ENCODE measurements around the gene PAIP2. TPM values are rescaled to one million over a fixed set of nuclear protein-coding genes. Genes with fewer than 3 reads are reported as not detected.

The PAIP2 gene
- total and polyA plus RNA-seq, 10 donors, result 73.2 to 119 (median 92.6) TPM

GRCh38 chr5:139364466-139364865 lies 22.8 kb downstream of the PAIP2 start:
- no peak overlapping the region for H3K4me3 ChIP-seq
- H3K27me3 ChIP-seq (replicated peaks in 1 of 7), result no peaks in the 10 kb centered on the region
- no peak for DNase-seq
- no peaks in the 10 kb centered on the region for H3K9me3 ChIP-seq
- intact Hi-C loops (cut with DNase I; ENCODE audit: low total_unique reads), result no loop called here
- peaks cover 0 to 18% (median 0%) of the 10 kb centered on the region in 6 donors for H3K4me1 ChIP-seq
- WGBS, 5 donors, result 79 to 92% (median 86%) methylated on average over 2 of the region's 2 CpGs
- peaks cover 0 to 86% (median 55%) of the 10 kb centered on the region in 6 donors for H3K36me3 ChIP-seq
- H3K27ac ChIP-seq, result no peak overlapping the region
- no peak for TF ChIP-seq POLR2AphosphoS5 (IDR thresholded peaks at IDR 0.05)
- TF ChIP-seq POLR2A (IDR thresholded peaks at IDR 0.05), result no peak
- TF ChIP-seq, protein P1, sequence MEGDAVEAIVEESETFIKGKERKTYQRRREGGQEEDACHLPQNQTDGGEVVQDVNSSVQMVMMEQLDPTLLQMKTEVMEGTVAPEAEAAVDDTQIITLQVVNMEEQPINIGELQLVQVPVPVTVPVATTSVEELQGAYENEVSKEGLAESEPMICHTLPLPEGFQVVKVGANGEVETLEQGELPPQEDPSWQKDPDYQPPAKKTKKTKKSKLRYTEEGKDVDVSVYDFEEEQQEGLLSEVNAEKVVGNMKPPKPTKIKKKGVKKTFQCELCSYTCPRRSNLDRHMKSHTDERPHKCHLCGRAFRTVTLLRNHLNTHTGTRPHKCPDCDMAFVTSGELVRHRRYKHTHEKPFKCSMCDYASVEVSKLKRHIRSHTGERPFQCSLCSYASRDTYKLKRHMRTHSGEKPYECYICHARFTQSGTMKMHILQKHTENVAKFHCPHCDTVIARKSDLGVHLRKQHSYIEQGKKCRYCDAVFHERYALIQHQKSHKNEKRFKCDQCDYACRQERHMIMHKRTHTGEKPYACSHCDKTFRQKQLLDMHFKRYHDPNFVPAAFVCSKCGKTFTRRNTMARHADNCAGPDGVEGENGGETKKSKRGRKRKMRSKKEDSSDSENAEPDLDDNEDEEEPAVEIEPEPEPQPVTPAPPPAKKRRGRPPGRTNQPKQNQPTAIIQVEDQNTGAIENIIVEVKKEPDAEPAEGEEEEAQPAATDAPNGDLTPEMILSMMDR (IDR thresholded peaks at IDR 0.05 in 8 of 11, conservative IDR thresholded peaks at IDR 0.05 in 3 of 11), result no peak

- peaks cover 0 to 10% (median 0%) of the 10 kb centered on the region in 6 donors for H3K4me1 ChIP-seq
- WGBS, 5 donors, result 79 to 85% (median 83%) methylated on average over 2 of the region's 2 CpGs
- no peak overlapping the region for H3K4me3 ChIP-seq
- H3K27ac ChIP-seq, result no peak overlapping the region
- H3K27me3 ChIP-seq (replicated peaks in 1 of 7), result no peaks in the 10 kb centered on the region
- intact Hi-C loops (cut with DNase I; ENCODE audit: low total_unique reads), result no loop called here
- no peaks in the 10 kb centered on the region for H3K9me3 ChIP-seq
- TF ChIP-seq POLR2A (IDR thresholded peaks at IDR 0.05) (no peak), POLR2AphosphoS5 (IDR thresholded peaks at IDR 0.05) (no peak)
- TF ChIP-seq, protein P1 (IDR thresholded peaks at IDR 0.05 in 8 of 11, conservative IDR thresholded peaks at IDR 0.05 in 3 of 11), result no peak
- no peak for DNase-seq
- peaks cover 0 to 100% (median 70%) of the 10 kb centered on the region in 6 donors for H3K36me3 ChIP-seq
Observed at GRCh38 chr5:139368613-139369012, 27.0 kb downstream of the PAIP2 start.

DNA sequence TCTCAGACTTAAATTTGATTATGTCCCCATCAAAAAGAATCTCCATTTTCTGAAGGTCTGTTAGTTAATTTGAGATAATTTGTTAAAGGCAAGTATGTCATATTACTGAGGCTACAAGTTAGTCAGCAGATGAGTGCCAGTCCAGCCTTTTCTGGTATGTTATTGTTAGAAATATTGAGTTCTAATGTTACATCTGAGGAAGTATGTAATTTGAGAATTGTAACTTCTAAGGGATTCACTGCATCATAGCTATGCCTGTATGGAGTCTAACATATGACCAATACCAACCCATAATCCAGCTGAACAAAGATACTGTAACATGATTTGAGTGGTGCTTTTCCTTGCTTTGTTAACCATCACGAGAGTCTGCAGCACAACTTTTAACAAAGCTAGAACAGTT lies 27.5 kb downstream of the PAIP2 start:
- 88 to 100% (median 96%) methylated on average over 1 of the region's 1 CpG for WGBS, 5 donors
- no peak for TF ChIP-seq POLR2A (IDR thresholded peaks at IDR 0.05)
- TF ChIP-seq, protein P1 (IDR thresholded peaks at IDR 0.05 in 8 of 11, conservative IDR thresholded peaks at IDR 0.05 in 3 of 11), result no peak
- no peak for TF ChIP-seq POLR2AphosphoS5 (IDR thresholded peaks at IDR 0.05)
- Histone ChIP-seq H3K36me3 (peaks cover 0 to 99% (median 64%) of the 10 kb centered on the region in 6 donors), H3K4me1 (peaks cover 0 to 10% (median 0%) of the 10 kb centered on the region in 6 donors), H3K27ac (no peak overlapping the region), H3K9me3 (no peaks in the 10 kb centered on the region), H3K4me3 (no peak overlapping the region), H3K27me3 (replicated peaks in 1 of 7) (no peaks in the 10 kb centered on the region)
- no peak for DNase-seq
- intact Hi-C loops (cut with DNase I; ENCODE audit: low total_unique reads), result no loop called here

- peak; percentile 13 for DNase-seq
- no peaks in the 10 kb centered on the region for H3K27me3 ChIP-seq (replicated peaks in 1 of 7)
- H3K27ac ChIP-seq, result no peak overlapping the region
- no peaks in the 10 kb centered on the region for H3K9me3 ChIP-seq
- H3K4me1 ChIP-seq, result peaks cover 0 to 10% (median 0%) of the 10 kb centered on the region in 6 donors
- intact Hi-C loops (cut with DNase I; ENCODE audit: low total_unique reads), result no loop called here
- peaks cover 0 to 86% (median 39%) of the 10 kb centered on the region in 6 donors for H3K36me3 ChIP-seq
- TF ChIP-seq POLR2A (IDR thresholded peaks at IDR 0.05) (no peak), POLR2AphosphoS5 (IDR thresholded peaks at IDR 0.05) (no peak)
- TF ChIP-seq, protein P1 (IDR thresholded peaks at IDR 0.05 in 8 of 11, conservative IDR thresholded peaks at IDR 0.05 in 3 of 11), result no peak
- 72 to 84% (median 78%) methylated on average over 6 to 7 of the region's 7 CpGs for WGBS, 5 donors
- no peak overlapping the region for H3K4me3 ChIP-seq
Observed at GRCh38 chr5:139371482-139372435, 30.1 kb downstream of the PAIP2 start.
